ENCODE data around the gene ALDH1A3.

The ALDH1A3 gene

DNA sequence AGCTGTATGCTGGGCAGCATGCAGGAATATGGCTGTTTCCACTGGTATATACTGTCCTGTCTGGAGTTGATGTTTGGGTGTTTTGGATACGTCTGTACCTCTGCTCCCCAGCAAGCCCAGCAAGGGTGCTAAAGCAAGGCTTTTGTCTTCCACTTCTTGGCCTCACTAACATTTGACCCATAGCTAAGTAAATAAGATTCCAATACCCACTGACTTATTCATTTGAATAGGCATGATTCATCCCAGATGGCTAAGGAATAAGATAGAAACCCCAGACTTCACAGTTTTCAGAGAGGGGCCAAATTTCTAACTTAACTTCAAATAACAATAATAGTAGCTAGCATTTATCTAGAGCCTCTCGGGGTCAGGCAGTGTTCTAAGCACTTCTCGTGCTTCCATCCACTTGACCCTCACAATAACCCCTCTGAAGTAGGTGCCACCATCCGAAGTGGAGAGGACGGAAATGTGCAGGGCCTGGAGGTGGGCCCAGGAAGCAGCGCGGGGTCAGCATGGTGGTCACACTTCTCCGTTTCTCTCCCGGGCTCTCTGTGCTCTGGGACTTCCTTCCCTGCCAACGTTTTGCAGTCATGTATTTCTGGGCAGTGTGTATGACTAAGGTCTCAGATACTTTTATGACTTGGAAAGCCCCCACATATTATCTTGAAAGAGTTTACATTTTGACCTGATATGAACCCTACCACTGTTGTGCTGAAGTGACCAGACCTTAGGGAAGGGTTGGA lies 78.9 kb downstream of the ALDH1A3 start:
- FAIRE-seq, result no peak

GRCh38 chr15:100959066-100960050 lies 79.7 kb downstream of the ALDH1A3 start:
- no peak for FAIRE-seq
